Fibroblast of villous mesenchyme (primary cell): ENCODE measurements around the gene TLR4. TPM values are rescaled to one million over a fixed set of nuclear protein-coding genes. Genes with fewer than 3 reads are reported as not detected.

Source experiments
- DNase-seq: peaks from one replicate; pipeline ENCODE4 v3.0.0-alpha.2; 2010; ENCODE audit warnings: low read depth
- H3K4me3 ChIP-seq: 2 replicates; pipeline ENCODE4 v1.5.1; 2011; ENCODE audit warnings: low read depth, mild to moderate bottlenecking, low read length
- CTCF ChIP-seq: IDR thresholded peaks from 2 replicates; pipeline ENCODE4 v1.5.1; 2012; ENCODE audit warnings: low read depth, mild to moderate bottlenecking, low read length; ENCODE audit not compliant: insufficient read depth
- total RNA-seq: library from RNA; depleted of rRNA; stranded (reverse); fragments of >200 nt; gene quantifications from 2 replicates; pipeline ENCODE4 v1.2.3, GENCODE V29; 2012

The TLR4 gene
- total RNA-seq = 8.4 and 18.1 TPM in 2 replicates

GRCh38 chr9:117704024-117704575 is at the start of gene TLR4:
TLR4 (plus strand) TSS chr9:117704403; CDS start chr9:117704473, 70 bp downstream.
- peak; percentile 79 for DNase-seq
- TF ChIP-seq CTCF = no peak
- peak within 1 kb of the TSS; percentile 57 for H3K4me3 ChIP-seq

- DNase-seq = no peak
- H3K4me3 ChIP-seq = no peak overlapping the region
- TF ChIP-seq CTCF = no peak
Observed at GRCh38 chr9:117656002-117656401, 48.2 kb upstream of the TLR4 start.

GRCh38 chr9:117662651-117663050 is 41.6 kb upstream of the TLR4 start:
- no peak overlapping the region for H3K4me3 ChIP-seq
- no peak for TF ChIP-seq CTCF

GRCh38 chr9:117664419-117664818 is 39.8 kb upstream of the TLR4 start:
- no peak for TF ChIP-seq CTCF
- DNase-seq = no peak
- no peak overlapping the region for H3K4me3 ChIP-seq

More at GRCh38 chr9:117662651-117663050, 41.6 kb upstream of the TLR4 start:
- DNase-seq = no peak

GRCh38 chr9:117665601-117666385 is 38.4 kb upstream of the TLR4 start:
- no peak for DNase-seq

GRCh38 chr9:117671468-117671867 is 32.7 kb upstream of the TLR4 start:
- TF ChIP-seq CTCF = no peak
- DNase-seq = no peak
- H3K4me3 ChIP-seq = no peak overlapping the region

More at GRCh38 chr9:117665601-117666385, 38.4 kb upstream of the TLR4 start:
- TF ChIP-seq CTCF = no peak
- no peak overlapping the region for H3K4me3 ChIP-seq

- no peak for TF ChIP-seq CTCF
- DNase-seq = peak; percentile 41
- no peak overlapping the region for H3K4me3 ChIP-seq
Observed at GRCh38 chr9:117672369-117672768, 31.8 kb upstream of the TLR4 start.
